Activated naive CD8-positive, alpha-beta T cell treated with anti-CD3 and anti-CD28 coated beads, Interleukin-2, amount 10 ng/mL, durations not matched to agents 7 days and 5 days (primary cell): ENCODE results near the gene TPRG1L. TPM values are rescaled to one million over a fixed set of nuclear protein-coding genes. Genes with fewer than 3 reads are reported as not detected.
"Not testable (repeated sequence)": the region's sequence is repeated elsewhere in the genome, so short reads cannot be mapped to it uniquely, and the experiment has no call there.

Experiments used
- ATAC-seq: fragments of 150-1000 bp; cut with Tn5 transposase; one replicate; pipeline ENCODE4 v1.10.0; 2021; ENCODE audit warnings: low read depth, moderate library complexity
- POLR2A ChIA-PET: fragments of 350-600 bp; sonication (Branson Sonifier 250); formaldehyde crosslinking; loops from one replicate; lab custom pipeline; 2021; ENCODE audit warnings: antibody characterized with exemption; lab: Charles Lee
- DNase-seq: peaks from one replicate; pipeline ENCODE4 v3.0.0; 2021
- H3K27ac Mint-ChIP-seq: one replicate; pipeline ENCODE4 v1.8.0; 2022; ENCODE audit warnings: mild to moderate bottlenecking, mixed read lengths
- H3K27me3 Mint-ChIP-seq: one replicate; pipeline ENCODE4 v1.8.0; 2022; ENCODE audit warnings: mild to moderate bottlenecking, moderate library complexity, mixed read lengths
- H3K36me3 Mint-ChIP-seq: one replicate; pipeline ENCODE4 v1.8.0; 2021; ENCODE audit warnings: mild to moderate bottlenecking, mixed read lengths
- H3K4me1 Mint-ChIP-seq: one replicate; pipeline ENCODE4 v1.8.0; 2021; ENCODE audit warnings: mixed read lengths
- H3K4me3 Mint-ChIP-seq: one replicate; pipeline ENCODE4 v1.8.0; 2022; ENCODE audit warnings: mild to moderate bottlenecking, moderate library complexity, mixed read lengths
- H3K9me3 Mint-ChIP-seq: one replicate; pipeline ENCODE4 v1.8.0; 2021; ENCODE audit warnings: mixed read lengths
- total RNA-seq, 2 experiments: library from RNA; stranded (reverse); gene quantifications; one replicate each; pipeline ENCODE4 v1.2.3, GENCODE V29; 2021

TPRG1L gene
- 10 to 100 TPM; 23.8 to 29.4 TPM for total RNA-seq

GRCh38 chr1:3624200-3625136 lies at the start of gene TPRG1L:
TSS of gene TPRG1L (plus strand) at chr1:3625015. CDS start at chr1:3625073, 58 bp downstream.
- POLR2A ChIA-PET: no interaction called here
- ATAC-seq (peak; percentile 89), DNase-seq (peak; percentile 99)
- Mint-ChIP-seq H3K27ac (peak within 1 kb of the TSS; percentile 94), H3K27me3 (peaks cover 2% of the 10 kb centered on the region), H3K4me3 (peak within 1 kb of the TSS; percentile 95), H3K36me3 (peaks cover 3% of the 10 kb centered on the region), H3K9me3 (no peaks in the 10 kb centered on the region), H3K4me1 (peaks cover 21% of the 10 kb centered on the region)

- H3K27ac Mint-ChIP-seq, H3K4me3 Mint-ChIP-seq, H3K36me3 Mint-ChIP-seq, H3K4me1 Mint-ChIP-seq, POLR2A ChIA-PET, ATAC-seq, H3K9me3 Mint-ChIP-seq, DNase-seq, H3K27me3 Mint-ChIP-seq: not testable (repeated sequence)
These were observed 49.3 kb upstream of the TPRG1L start for GRCh38 chr1:3575515-3575914.

GRCh38 chr1:3575993-3576392 lies 48.8 kb upstream of the TPRG1L start:
- Mint-ChIP-seq H3K9me3 (no peaks in the 10 kb centered on the region), H3K27me3 (no peaks in the 10 kb centered on the region), H3K4me3 (no peak overlapping the region), H3K27ac (no peak overlapping the region), H3K4me1 (no peaks in the 10 kb centered on the region), H3K36me3 (no peaks in the 10 kb centered on the region)
- ATAC-seq (no peak), DNase-seq (no peak)
- POLR2A ChIA-PET: no interaction called here

DNA sequence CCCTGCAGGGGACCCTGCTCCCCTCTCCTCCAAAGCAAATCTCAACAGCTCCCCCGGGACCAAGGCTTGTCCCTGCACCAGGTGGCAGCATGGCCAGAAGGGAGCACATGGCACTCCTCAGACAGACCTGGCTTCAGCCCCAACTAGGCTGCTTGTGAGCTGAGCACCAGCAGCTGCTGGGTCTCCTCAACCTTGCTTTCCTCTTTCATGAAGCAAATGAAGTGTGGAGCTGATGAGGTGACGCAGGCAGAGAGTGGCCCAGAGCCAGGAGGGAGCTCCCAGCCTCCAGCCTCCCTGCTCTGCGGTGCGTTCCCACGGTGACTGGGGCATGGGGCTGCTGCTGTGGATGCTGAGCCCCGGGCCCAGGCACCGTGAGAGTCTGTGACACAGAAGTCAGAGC lies 47.5 kb upstream of the TPRG1L start:
- Mint-ChIP-seq H3K27ac (no peak overlapping the region), H3K4me3 (no peak overlapping the region), H3K9me3 (peaks cover under 1% of the 10 kb centered on the region), H3K36me3 (no peaks in the 10 kb centered on the region), H3K27me3 (no peaks in the 10 kb centered on the region), H3K4me1 (no peaks in the 10 kb centered on the region)
- DNase-seq (no peak), ATAC-seq (no peak)
- POLR2A ChIA-PET: no interaction called here

GRCh38 chr1:3577711-3578432 lies 46.9 kb upstream of the TPRG1L start:
- DNase-seq (no peak), ATAC-seq (no peak)
- Mint-ChIP-seq H3K27me3 (no peaks in the 10 kb centered on the region), H3K9me3 (peaks cover 6% of the 10 kb centered on the region), H3K4me3 (no peak overlapping the region), H3K27ac (no peak overlapping the region), H3K4me1 (no peaks in the 10 kb centered on the region), H3K36me3 (no peaks in the 10 kb centered on the region)
- POLR2A ChIA-PET: no interaction called here

DNA sequence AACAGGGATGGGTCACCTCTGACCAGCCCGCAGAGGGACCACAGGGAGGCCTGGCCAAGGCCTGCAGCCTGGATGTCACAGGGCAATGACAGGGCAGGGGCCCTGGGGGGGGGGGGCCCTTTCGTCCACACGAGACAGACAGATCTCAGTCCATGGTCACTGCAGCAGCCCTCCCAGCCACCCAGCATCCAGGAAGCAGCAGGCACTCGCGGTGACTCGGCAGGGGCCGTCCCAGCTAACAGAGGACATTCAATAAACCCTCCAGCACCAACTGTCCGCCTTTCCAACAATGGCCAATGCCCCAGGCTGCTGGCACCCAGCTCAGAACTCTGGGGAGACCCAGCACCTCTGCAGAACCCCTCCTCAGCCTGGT lies 46.4 kb upstream of the TPRG1L start:
- H3K27ac Mint-ChIP-seq: no peak overlapping the region
- H3K36me3 Mint-ChIP-seq: no peaks in the 10 kb centered on the region
- H3K4me1 Mint-ChIP-seq: no peaks in the 10 kb centered on the region
- H3K27me3 Mint-ChIP-seq: no peaks in the 10 kb centered on the region
- ATAC-seq (no peak), DNase-seq (no peak)
- POLR2A ChIA-PET: no interaction called here
- H3K9me3 Mint-ChIP-seq: peaks cover 6% of the 10 kb centered on the region
- no peak overlapping the region for H3K4me3 Mint-ChIP-seq

GRCh38 chr1:3578906-3579305 lies 45.9 kb upstream of the TPRG1L start:
- no peak for ATAC-seq
- no peak overlapping the region for H3K27ac Mint-ChIP-seq

GRCh38 chr1:3579626-3580025 lies 45.2 kb upstream of the TPRG1L start:
- no peaks in the 10 kb centered on the region for H3K4me1 Mint-ChIP-seq
- no peak for ATAC-seq
- peaks cover 9% of the 10 kb centered on the region for H3K9me3 Mint-ChIP-seq

More at GRCh38 chr1:3578906-3579305, 45.9 kb upstream of the TPRG1L start:
- H3K4me3 Mint-ChIP-seq: no peak overlapping the region
- no peaks in the 10 kb centered on the region for H3K4me1 Mint-ChIP-seq
- no peak for DNase-seq
- no peaks in the 10 kb centered on the region for H3K27me3 Mint-ChIP-seq
- H3K9me3 Mint-ChIP-seq: peaks cover 6% of the 10 kb centered on the region
- no peaks in the 10 kb centered on the region for H3K36me3 Mint-ChIP-seq
- POLR2A ChIA-PET: no interaction called here

GRCh38 chr1:3580231-3580630 lies 44.6 kb upstream of the TPRG1L start:
- H3K9me3 Mint-ChIP-seq: peaks cover 9% of the 10 kb centered on the region
- H3K4me1 Mint-ChIP-seq: no peaks in the 10 kb centered on the region
- H3K27ac Mint-ChIP-seq: no peak overlapping the region
- H3K4me3 Mint-ChIP-seq: no peak overlapping the region
- no peaks in the 10 kb centered on the region for H3K27me3 Mint-ChIP-seq
- ATAC-seq (no peak), DNase-seq (no peak)
- POLR2A ChIA-PET: no interaction called here
- no peaks in the 10 kb centered on the region for H3K36me3 Mint-ChIP-seq

More at GRCh38 chr1:3579626-3580025, 45.2 kb upstream of the TPRG1L start:
- POLR2A ChIA-PET: no interaction called here
- DNase-seq: no peak
- no peaks in the 10 kb centered on the region for H3K36me3 Mint-ChIP-seq
- no peaks in the 10 kb centered on the region for H3K27me3 Mint-ChIP-seq
- H3K4me3 Mint-ChIP-seq: no peak overlapping the region
- H3K27ac Mint-ChIP-seq: no peak overlapping the region

DNA sequence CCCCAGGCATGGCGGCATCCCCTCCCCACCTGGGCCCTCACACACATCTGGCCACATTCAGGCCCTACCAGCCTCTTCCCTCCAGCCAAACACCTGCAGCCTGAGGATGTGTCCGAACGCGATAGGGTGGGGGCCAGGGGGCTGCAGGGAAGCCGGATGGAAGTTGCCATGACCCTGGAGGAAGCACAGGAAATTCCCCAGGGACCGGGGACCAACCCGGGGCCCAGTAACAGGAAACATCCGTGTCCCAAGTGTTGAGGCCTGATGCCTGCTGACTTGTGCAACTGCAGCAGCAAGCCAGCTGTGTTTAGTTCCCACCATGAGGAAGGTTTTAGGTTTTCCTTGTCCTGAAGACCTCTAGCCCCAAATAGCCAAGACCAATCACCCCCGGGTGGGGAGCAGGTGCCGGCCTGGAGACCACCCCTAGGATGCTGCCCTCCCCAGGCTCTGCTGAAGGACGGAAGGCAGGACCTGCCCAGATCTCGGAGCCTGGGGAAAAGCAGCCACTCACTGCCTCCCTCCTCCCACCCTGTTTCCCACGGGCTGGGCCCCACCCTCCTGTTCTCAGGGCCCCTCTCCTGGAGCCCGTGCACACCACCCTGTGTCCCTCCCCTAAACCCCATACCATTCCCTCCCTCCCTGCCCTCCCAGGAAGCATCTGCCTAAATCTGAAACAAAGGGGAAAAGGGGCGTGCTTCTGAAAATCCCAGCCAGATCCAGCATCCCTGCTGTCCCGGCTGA lies 43.3 kb upstream of the TPRG1L start:
- DNase-seq: no peak
- H3K36me3 Mint-ChIP-seq: no peaks in the 10 kb centered on the region
- no peaks in the 10 kb centered on the region for H3K27me3 Mint-ChIP-seq
- H3K4me1 Mint-ChIP-seq: no peaks in the 10 kb centered on the region
- H3K4me3 Mint-ChIP-seq: no peak overlapping the region
- H3K27ac Mint-ChIP-seq: no peak overlapping the region
- peaks cover 9% of the 10 kb centered on the region for H3K9me3 Mint-ChIP-seq
- ATAC-seq: no peak
- POLR2A ChIA-PET: no interaction called here

DNA sequence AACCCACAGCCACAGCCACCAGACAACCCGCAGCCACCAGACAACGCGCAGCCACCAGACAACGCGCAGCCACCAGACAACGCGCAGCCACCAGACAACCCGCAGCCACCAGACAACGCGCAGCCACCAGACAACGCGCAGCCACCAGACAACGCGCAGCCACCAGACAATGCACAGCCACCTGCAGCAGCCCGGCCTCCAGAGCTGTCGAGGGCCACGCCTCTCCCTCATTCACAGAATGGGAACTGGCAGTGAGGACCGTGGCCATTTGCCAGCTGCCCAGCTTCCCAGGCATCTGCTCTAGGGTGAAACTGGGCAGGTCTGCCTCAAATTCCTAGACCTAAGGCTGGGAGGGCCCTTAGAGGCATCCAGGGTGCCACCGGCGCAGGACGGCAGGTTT lies 41.1 kb upstream of the TPRG1L start:
- H3K27me3 Mint-ChIP-seq, ATAC-seq, H3K4me1 Mint-ChIP-seq, H3K27ac Mint-ChIP-seq, H3K9me3 Mint-ChIP-seq, POLR2A ChIA-PET, H3K4me3 Mint-ChIP-seq, DNase-seq, H3K36me3 Mint-ChIP-seq: not testable (repeated sequence)

GRCh38 chr1:3584915-3585314 lies 39.9 kb upstream of the TPRG1L start:
- no peaks in the 10 kb centered on the region for H3K27me3 Mint-ChIP-seq
- POLR2A ChIA-PET: no interaction called here

GRCh38 chr1:3585353-3585868 lies 39.4 kb upstream of the TPRG1L start:
- H3K36me3 Mint-ChIP-seq, ATAC-seq, H3K27ac Mint-ChIP-seq, H3K4me3 Mint-ChIP-seq, H3K4me1 Mint-ChIP-seq, H3K9me3 Mint-ChIP-seq, H3K27me3 Mint-ChIP-seq, DNase-seq, POLR2A ChIA-PET: not testable (repeated sequence)

More at GRCh38 chr1:3584915-3585314, 39.9 kb upstream of the TPRG1L start:
- Mint-ChIP-seq H3K4me1 (no peaks in the 10 kb centered on the region), H3K36me3 (no peaks in the 10 kb centered on the region), H3K4me3 (no peak overlapping the region), H3K27ac (no peak overlapping the region), H3K9me3 (peaks cover 9% of the 10 kb centered on the region)
- ATAC-seq (no peak), DNase-seq (no peak)
